Neural crest cell (in vitro differentiated cells): ENCODE data around the gene COL16A1. TPM values are rescaled to one million over a fixed set of nuclear protein-coding genes. Genes with fewer than 3 reads are reported as not detected.

Source experiments
- DNase-seq: peaks from one replicate; pipeline ENCODE4 v3.0.0; 2021; ENCODE audit warnings: low read depth, mixed read lengths, low spot score
- H3K27ac Mint-ChIP-seq: one replicate; pipeline ENCODE4 v1.8.0; 2021; ENCODE audit warnings: mild to moderate bottlenecking, mixed read lengths; ENCODE audit not compliant: unreplicated experiment
- H3K27me3 Mint-ChIP-seq: 2 replicates; pipeline ENCODE4 v1.8.0; 2021; ENCODE audit warnings: low read depth, mild to moderate bottlenecking, mixed read lengths
- H3K36me3 Mint-ChIP-seq: 2 replicates; pipeline ENCODE4 v1.8.0; 2021; ENCODE audit warnings: low read depth, mild to moderate bottlenecking, mixed read lengths
- H3K4me1 Mint-ChIP-seq: 2 replicates; pipeline ENCODE4 v1.8.0; 2021; ENCODE audit warnings: mixed read lengths
- H3K4me3 Mint-ChIP-seq: one replicate; pipeline ENCODE4 v1.8.0; 2021; ENCODE audit warnings: mild to moderate bottlenecking, mixed read lengths
- H3K9me3 Mint-ChIP-seq: 2 replicates; pipeline ENCODE4 v1.8.0; 2021; ENCODE audit warnings: mixed read lengths
- total RNA-seq: library from RNA; stranded (reverse); gene quantifications from 2 replicates; pipeline ENCODE4 v1.2.1, GENCODE V29; 2021
- TF ChIP-seq, protein P1 (sequence below): fragments of 200-600 bp; sonication (generic); conservative IDR thresholded peaks from 2 replicates; pipeline ENCODE4 v1.5.0; 2021; ENCODE audit warnings: antibody characterized with exemption, mild to moderate bottlenecking

The COL16A1 gene
- total RNA-seq, 1 donor from 2014 or later: 0.72 TPM

- DNase-seq: no peak
- no peaks in the 10 kb centered on the region for H3K4me1 Mint-ChIP-seq
Observed at GRCh38 chr1:31679676-31680230, 24.1 kb downstream of the COL16A1 start.

DNA sequence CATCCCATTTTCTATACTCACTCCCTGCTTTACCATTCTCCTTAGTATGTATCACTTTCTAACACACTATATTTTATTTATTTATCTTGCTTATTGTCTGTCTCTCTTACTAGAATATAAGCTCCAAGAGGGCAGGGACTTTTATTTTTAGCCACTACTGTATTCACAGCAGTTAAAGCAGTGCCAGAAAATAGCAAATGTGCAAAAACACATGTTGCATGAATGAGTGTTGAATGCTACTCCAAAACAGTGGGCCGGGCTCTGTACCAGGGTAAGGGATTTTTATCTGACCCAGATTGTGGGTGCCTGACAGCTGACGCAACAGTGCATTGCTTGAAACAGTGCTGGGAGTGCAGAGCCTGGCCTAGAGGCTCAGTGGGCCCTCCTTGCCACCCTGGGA, 24.7 kb downstream of the COL16A1 start:
- Mint-ChIP-seq H3K36me3 (no peaks in the 10 kb centered on the region), H3K4me1 (no peaks in the 10 kb centered on the region), H3K27me3 (no peaks in the 10 kb centered on the region), H3K9me3 (no peaks in the 10 kb centered on the region), H3K4me3 (no peak overlapping the region), H3K27ac (no peak overlapping the region)
- no peak for DNase-seq
- TF ChIP-seq, protein P1, sequence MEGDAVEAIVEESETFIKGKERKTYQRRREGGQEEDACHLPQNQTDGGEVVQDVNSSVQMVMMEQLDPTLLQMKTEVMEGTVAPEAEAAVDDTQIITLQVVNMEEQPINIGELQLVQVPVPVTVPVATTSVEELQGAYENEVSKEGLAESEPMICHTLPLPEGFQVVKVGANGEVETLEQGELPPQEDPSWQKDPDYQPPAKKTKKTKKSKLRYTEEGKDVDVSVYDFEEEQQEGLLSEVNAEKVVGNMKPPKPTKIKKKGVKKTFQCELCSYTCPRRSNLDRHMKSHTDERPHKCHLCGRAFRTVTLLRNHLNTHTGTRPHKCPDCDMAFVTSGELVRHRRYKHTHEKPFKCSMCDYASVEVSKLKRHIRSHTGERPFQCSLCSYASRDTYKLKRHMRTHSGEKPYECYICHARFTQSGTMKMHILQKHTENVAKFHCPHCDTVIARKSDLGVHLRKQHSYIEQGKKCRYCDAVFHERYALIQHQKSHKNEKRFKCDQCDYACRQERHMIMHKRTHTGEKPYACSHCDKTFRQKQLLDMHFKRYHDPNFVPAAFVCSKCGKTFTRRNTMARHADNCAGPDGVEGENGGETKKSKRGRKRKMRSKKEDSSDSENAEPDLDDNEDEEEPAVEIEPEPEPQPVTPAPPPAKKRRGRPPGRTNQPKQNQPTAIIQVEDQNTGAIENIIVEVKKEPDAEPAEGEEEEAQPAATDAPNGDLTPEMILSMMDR: no peak

More at GRCh38 chr1:31679676-31680230, 24.1 kb downstream of the COL16A1 start:
- Mint-ChIP-seq H3K36me3 (no peaks in the 10 kb centered on the region), H3K27me3 (no peaks in the 10 kb centered on the region), H3K27ac (peak overlapping the region; percentile 27), H3K4me3 (no peak overlapping the region), H3K9me3 (no peaks in the 10 kb centered on the region)
- TF ChIP-seq, protein P1: no peak

DNA sequence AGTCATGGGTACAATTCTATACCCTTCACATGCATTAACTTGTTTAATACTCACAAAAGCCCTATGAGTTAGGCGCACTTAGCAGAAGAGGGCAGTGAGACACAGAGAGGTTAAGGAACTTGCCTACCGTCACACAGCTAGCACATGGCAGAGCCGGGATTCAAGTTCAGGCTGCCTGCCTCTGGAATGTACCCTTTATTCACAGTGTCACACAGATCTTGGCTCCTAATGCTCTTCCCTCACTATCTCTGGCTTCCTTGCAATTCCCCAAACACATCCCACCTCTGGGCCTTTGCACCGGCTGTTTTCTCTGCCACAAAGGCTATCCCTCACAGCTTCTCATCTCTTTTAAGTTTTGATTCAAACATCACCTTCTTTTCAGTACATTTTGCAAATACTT, 25.1 kb downstream of the COL16A1 start:
- no peak for DNase-seq
- Mint-ChIP-seq H3K9me3 (no peaks in the 10 kb centered on the region), H3K36me3 (no peaks in the 10 kb centered on the region), H3K27me3 (no peaks in the 10 kb centered on the region), H3K4me3 (no peak overlapping the region), H3K27ac (no peak overlapping the region), H3K4me1 (no peaks in the 10 kb centered on the region)
- TF ChIP-seq, protein P1: no peak

DNA sequence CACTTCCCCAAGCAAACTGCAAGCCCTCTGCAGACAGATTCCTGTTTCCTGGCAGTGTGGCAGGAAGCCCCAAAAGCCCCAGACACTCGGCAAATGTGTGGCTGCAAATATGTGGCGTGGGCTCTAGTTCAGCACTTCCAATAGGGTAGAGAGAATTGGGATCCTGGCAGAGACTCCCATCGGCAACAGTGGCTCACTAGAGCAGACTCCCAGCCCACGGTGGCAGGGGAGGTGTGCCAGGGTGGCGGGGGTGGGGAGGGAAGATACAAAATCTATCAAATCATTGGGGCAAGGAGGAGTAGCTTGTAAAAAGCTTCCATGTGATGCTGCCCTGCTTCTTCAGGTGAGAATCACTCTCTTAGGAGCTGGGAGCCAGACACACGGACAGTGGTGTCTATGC, 25.9 kb downstream of the COL16A1 start:
- Mint-ChIP-seq H3K27me3 (no peaks in the 10 kb centered on the region), H3K4me3 (no peak overlapping the region)

DNA sequence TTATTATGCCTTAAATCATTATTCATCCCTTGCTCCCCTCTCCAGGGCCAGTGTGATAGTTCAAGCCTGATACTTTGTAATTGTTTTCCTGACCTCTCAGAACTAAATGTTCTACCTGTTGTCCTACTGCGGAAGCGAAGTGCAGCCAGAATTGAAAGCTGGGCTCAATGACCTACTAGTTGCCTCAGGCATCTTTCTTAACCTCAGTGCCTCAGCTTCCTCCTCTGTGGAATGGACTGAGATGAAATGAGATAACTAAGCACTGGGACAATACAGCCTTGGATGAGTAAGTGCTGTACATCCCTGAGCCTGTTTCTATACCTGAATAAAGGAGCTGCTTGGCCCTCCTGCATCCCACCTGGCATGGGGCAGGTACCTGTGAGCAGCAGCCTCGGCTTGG, 26.4 kb downstream of the COL16A1 start:
- H3K27me3 Mint-ChIP-seq: no peaks in the 10 kb centered on the region
- DNase-seq: no peak
- no peaks in the 10 kb centered on the region for H3K4me1 Mint-ChIP-seq
- H3K27ac Mint-ChIP-seq: no peak overlapping the region
- H3K9me3 Mint-ChIP-seq: no peaks in the 10 kb centered on the region
- TF ChIP-seq, protein P1: no peak
- no peak overlapping the region for H3K4me3 Mint-ChIP-seq
- no peaks in the 10 kb centered on the region for H3K36me3 Mint-ChIP-seq

More for the DNA sequence above, 25.9 kb downstream of the COL16A1 start:
- Mint-ChIP-seq H3K4me1 (no peaks in the 10 kb centered on the region), H3K36me3 (no peaks in the 10 kb centered on the region), H3K9me3 (no peaks in the 10 kb centered on the region), H3K27ac (no peak overlapping the region)
- TF ChIP-seq, protein P1: no peak
- DNase-seq: no peak
